Tibial artery (tissue), 4 donors: ENCODE measurements around the gene LDHA.

ENCODE experiments used
- DNase-seq, 2 donors: peaks; one replicate each; pipeline ENCODE4 v3.0.0-alpha.2; 2019
- H3K27ac ChIP-seq, 2 donors: fragments of 200-600 bp; sonication (generic) in 1 of 2; 1 replicate in 1 of 2; 2 replicates in 1 of 2; pipeline ENCODE4 v1.5.1; 2018 to 2019; ENCODE audit warnings: mild to moderate bottlenecking in 1 of 2
- H3K27me3 ChIP-seq, 2 donors: fragments of 200-600 bp; sonication (generic) in 1 of 2; one replicate each; pipeline versions ENCODE4 v1.5.1 to v1.6.0; 2016 to 2019
- H3K36me3 ChIP-seq, 3 donors: fragments of 200-600 bp; sonication (generic) in 2 of 3; one replicate each; pipeline ENCODE4 v1.5.1; 2016 to 2019; ENCODE audit warnings: mild to moderate bottlenecking in 2 of 3
- H3K4me1 ChIP-seq, 4 donors: fragments of 200-600 bp; sonication (generic) in 2 of 4; 1 replicate in 3 of 4; 2 replicates in 1 of 4; pipeline ENCODE4 v1.5.1; 2016 to 2019
- H3K4me3 ChIP-seq, 2 donors: fragments of 200-600 bp; sonication (generic) in 1 of 2; 1 replicate in 1 of 2; 2 replicates in 1 of 2; pipeline ENCODE4 v1.5.1; 2018 to 2019; ENCODE audit warnings: mild to moderate bottlenecking in 2 of 2
- H3K9me3 ChIP-seq, 3 donors: fragments of 200-600 bp; sonication (generic) in 1 of 3; one replicate each; pipeline ENCODE4 v1.5.1; 2016 to 2019
- intact Hi-C: fragments of 100-400 bp; cut with DNase I; formaldehyde crosslinking; loops from one replicate; pipeline ENCODE4 v1.15.0; 2023; ENCODE audit warnings: low total_unique reads
- TF ChIP-seq, protein P1 (sequence below), 2 experiments: fragments of 200-600 bp in 1 of 2; fragments of 450-650 bp in 1 of 2; IDR thresholded peaks; one replicate each; pipeline ENCODE4 v1.5.1; 2017 to 2019; ENCODE audit warnings: antibody characterized with exemption in 2 of 2, mild to moderate bottlenecking in 1 of 2, moderate library complexity in 1 of 2

LDHA gene

DNA sequence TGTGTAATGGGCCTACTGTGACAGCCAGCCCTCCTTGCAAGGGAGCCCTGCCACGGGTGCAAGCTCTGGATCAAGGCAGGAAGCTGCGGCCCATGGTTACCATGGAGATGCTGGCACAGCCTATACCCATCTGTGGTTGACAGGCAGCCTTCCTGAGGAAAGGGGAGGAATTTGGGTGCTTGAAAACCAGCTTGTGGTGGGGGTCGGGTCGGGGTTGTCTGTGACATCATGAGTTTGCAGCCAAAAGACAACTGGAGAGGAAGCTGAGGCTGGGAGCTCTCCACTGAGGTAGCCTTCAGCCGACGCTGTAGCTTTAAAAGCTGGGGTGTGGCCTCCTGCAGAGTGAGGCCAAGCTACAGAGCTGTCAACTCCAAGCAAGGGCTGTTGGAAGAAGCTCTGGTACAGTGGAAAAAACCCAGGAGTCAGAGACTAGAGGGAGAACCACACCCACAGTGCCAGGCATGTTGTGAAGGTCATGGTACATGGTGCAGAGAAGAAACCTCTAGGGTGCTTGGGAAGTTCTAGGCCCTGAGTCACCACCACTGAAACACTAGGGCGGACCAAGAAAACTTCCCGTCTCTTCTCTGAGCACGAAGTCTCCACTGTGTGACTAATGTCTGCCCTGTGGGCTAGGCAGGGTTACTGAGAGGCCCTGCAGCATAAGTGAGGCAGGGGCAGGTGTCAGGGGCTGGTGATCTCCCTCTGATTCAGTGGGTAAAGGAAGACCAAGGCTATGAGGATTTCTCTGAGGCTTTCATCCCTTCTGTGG, 10.8 kb upstream of the LDHA start:
- Histone ChIP-seq H3K27me3 (no peaks in the 10 kb centered on the region), H3K4me3 (peak overlapping the region in 1 of 2 donors; percentile 22), H3K9me3 (no peaks in the 10 kb centered on the region), H3K4me1 (peaks cover 6 to 44% (median 33%) of the 10 kb centered on the region in 4 donors), H3K36me3 (no peaks in the 10 kb centered on the region), H3K27ac (peak overlapping the region; percentile 88 to 97)
- TF ChIP-seq, protein P1, sequence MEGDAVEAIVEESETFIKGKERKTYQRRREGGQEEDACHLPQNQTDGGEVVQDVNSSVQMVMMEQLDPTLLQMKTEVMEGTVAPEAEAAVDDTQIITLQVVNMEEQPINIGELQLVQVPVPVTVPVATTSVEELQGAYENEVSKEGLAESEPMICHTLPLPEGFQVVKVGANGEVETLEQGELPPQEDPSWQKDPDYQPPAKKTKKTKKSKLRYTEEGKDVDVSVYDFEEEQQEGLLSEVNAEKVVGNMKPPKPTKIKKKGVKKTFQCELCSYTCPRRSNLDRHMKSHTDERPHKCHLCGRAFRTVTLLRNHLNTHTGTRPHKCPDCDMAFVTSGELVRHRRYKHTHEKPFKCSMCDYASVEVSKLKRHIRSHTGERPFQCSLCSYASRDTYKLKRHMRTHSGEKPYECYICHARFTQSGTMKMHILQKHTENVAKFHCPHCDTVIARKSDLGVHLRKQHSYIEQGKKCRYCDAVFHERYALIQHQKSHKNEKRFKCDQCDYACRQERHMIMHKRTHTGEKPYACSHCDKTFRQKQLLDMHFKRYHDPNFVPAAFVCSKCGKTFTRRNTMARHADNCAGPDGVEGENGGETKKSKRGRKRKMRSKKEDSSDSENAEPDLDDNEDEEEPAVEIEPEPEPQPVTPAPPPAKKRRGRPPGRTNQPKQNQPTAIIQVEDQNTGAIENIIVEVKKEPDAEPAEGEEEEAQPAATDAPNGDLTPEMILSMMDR (IDR thresholded peaks at IDR 0.05), result no peak
- DNase-seq, result peak; percentile 95 to 96
- intact Hi-C loops, result no loop called here

DNA sequence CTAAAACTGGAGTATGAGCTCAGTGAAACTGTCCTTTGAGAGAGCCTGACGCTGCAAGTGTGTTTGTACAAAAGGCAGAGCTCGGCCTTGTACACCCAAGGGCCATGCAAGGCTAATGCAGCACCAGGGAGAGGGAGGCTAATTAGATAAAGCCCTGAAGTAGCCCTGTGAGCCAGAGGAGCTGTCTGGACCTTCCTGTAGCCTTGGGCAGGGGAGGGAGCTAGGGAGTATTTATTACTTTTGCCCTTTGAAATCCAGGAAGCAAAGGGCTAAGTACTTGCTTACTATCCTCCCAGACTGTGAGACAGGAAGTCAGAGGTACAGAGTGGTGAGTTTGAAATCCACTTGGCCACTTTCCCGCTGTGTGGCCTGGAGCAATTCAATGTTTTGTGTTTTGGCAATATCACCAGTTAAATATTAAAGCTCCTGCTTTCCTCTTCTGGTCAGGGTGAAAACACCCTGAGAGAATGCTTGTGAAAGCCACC, 10.2 kb upstream of the LDHA start:
- H3K27ac ChIP-seq, result peak overlapping the region; percentile 88 to 97
- H3K27me3 ChIP-seq, result no peaks in the 10 kb centered on the region
- H3K4me3 ChIP-seq, result peak overlapping the region in 1 of 2 donors; percentile 22
- H3K36me3 ChIP-seq, result no peaks in the 10 kb centered on the region
- intact Hi-C loops, result no loop called here
- H3K9me3 ChIP-seq, result no peaks in the 10 kb centered on the region
- TF ChIP-seq, protein P1 (IDR thresholded peaks at IDR 0.05), result peak in 1 of 2 experiments; percentile 4
- DNase-seq, result peak; percentile 75 to 87
- H3K4me1 ChIP-seq, result peaks cover 6 to 44% (median 33%) of the 10 kb centered on the region in 4 donors

DNA sequence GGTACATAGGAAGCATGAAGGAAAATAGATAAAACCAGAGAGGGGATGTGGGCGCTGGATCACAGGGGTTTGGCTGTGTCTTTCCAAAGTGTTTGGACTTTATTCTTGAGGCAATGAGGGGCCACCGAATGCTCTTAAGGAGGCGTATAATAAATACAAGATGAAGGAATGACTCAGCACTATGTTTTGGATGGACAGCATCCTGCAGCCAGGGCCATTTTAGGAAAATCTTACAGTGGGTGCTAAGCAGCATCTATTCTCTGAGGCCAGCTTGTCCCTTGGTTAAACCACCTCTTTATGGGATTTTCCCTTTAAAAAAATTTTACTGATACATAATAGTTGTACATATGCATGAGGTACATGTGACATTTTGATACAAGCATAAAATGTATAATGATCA, 4.3 kb upstream of the LDHA start:
- intact Hi-C loops, result loop anchor here (10.0 kb wide), 3 partner anchors 135 to 1785 kb away; partner anchors contain the start of genes SPTY2D1 and TSG101
- no peak overlapping the region for H3K4me3 ChIP-seq
- no peak overlapping the region for H3K27ac ChIP-seq
- no peak for DNase-seq
- H3K36me3 ChIP-seq, result no peaks in the 10 kb centered on the region
- H3K27me3 ChIP-seq, result no peaks in the 10 kb centered on the region
- H3K9me3 ChIP-seq, result no peaks in the 10 kb centered on the region
- TF ChIP-seq, protein P1 (IDR thresholded peaks at IDR 0.05), result no peak
- peaks cover 0 to 35% (median 23%) of the 10 kb centered on the region in 4 donors for H3K4me1 ChIP-seq

DNA sequence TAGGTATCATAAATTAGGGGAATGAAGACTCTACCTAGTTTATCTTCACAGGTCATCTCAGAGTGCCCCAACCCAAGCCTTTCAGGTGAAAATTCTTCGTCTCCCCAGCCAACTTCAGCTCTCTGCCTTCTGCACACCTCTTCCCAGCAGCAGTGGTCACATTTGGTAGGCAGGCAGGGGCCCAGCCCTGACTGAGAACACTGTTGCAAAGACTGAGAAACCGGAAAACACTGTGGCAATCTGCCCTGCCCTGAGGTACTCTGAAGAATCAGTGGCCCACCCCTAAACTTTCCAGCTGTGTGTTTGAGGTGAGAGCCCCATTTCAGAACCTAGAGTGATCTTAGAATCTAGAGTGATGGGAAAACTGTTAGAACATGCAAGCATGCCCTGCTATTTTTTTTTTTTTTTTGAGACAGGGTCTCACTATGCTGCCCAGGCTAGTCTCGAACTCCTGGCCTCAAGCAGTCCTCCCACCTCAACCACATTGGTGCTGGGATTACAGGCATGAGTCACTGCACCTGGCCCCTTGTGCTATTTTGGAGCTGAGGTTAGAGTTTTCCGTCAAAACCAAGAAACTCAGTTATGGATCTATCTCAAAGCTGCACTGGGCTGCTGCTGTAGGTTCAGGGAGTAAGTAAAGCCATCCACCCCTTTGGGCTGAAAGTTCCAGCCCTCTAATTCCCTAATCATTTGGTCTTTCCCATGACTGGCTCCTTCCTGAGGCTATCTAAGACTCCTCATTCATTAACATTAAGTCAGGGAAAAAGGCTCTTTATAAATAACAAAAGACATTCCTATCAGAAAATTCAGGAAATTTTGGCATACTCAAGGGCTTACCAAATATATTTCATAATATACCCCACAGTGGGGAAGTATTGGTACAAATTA, 1.7 kb upstream of the LDHA start:
- intact Hi-C loops, result loop anchor here (10.0 kb wide), 3 partner anchors 132 to 1788 kb away; partner anchors contain the start of genes SPTY2D1 and TSG101
- peak overlapping the region; percentile 97 to 99 for H3K27ac ChIP-seq
- H3K36me3 ChIP-seq, result peaks cover 12 to 13% (median 12%) of the 10 kb centered on the region in 3 donors
- no peak overlapping the region for H3K4me3 ChIP-seq
- DNase-seq, result no peak
- H3K27me3 ChIP-seq, result no peaks in the 10 kb centered on the region
- peaks cover 0 to 37% (median 24%) of the 10 kb centered on the region in 4 donors for H3K4me1 ChIP-seq
- no peaks in the 10 kb centered on the region for H3K9me3 ChIP-seq
- TF ChIP-seq, protein P1 (IDR thresholded peaks at IDR 0.05), result no peak

DNA sequence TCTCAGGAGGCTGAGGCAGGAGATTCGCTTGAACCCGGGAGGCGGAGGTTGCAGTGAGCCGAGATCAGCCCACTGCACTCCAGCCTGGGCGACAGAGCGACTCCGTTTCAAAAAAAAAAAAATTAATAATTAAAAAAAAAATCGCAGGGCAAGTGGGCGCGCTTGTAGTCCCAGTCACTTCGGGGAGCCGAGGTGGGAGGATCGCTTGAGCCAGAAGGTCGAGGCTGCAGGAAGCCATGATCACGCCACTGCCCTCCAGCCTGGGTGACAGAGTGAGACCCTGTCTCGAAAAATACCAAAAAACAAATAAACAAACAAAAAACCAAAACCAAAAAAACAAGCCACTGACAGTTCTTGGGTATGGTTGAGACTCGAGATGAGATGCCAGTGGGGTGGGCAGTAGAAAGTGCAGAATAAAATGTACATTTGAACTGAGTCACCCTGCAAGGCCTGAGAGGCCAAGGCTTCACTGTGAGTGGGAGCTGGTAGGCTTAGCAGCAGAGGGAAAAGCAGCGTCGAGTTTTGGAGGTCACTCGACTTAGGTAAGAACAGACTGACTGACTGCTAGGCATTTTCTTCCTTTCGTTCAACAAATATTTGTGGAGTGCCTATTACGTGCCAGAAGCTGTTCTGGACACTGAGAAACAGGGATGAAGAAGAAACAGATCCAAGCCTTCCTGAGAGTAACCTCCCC, 635 bp upstream of the LDHA start:
- intact Hi-C loops, result loop anchor here (10.0 kb wide), 3 partner anchors 131 to 1789 kb away; partner anchors contain the start of genes SPTY2D1 and TSG101
- peak overlapping the region; percentile 90 to 97 for H3K4me3 ChIP-seq
- H3K27ac ChIP-seq, result peak overlapping the region; percentile 97 to 99
- no peaks in the 10 kb centered on the region for H3K9me3 ChIP-seq
- peaks cover 0 to 42% (median 25%) of the 10 kb centered on the region in 4 donors for H3K4me1 ChIP-seq
- TF ChIP-seq, protein P1 (IDR thresholded peaks at IDR 0.05), result no peak
- no peaks in the 10 kb centered on the region for H3K27me3 ChIP-seq
- peaks cover 20 to 23% (median 21%) of the 10 kb centered on the region in 3 donors for H3K36me3 ChIP-seq
- peak in 1 of 2 donors; percentile 29 for DNase-seq
